Activated T-cell treated with anti-CD3 and anti-CD28 coated beads, Interleukin-2, amount 50 U/mL, for 1 hour (primary cell): ENCODE measurements around the gene MLN.
A peak's percentile ranks its signal among the peaks of the same experiment; 100 is the strongest.

ENCODE experiments used
- DNase-seq: peaks from one replicate; pipeline ENCODE4 v3.0.0-alpha.2; 2020

Gene MLN

DNA sequence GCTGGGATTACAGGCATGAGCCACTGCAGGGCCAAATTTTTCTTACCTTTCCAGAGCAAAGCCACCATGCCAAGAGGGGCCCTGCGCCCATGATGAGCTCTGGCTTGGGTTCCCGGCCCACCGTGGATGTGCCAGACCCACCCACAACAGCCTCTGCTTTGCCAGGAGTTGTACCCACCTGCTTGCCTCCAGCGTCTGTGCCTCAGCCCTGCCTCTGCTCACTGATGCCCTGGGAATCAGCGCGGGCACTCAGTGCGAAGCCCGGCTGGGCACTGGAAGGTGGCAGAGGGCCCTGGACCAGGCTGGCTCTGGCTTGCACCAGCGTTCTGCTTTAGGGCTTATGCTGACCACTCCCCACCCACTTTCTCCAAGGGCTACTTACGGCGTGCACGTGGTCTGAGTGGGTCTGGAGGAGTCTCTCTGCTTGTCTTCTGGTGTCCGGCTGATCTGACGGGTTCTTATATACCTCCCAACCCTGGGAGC, at the start of gene MLN:
MLN (minus strand) TSS at position 433 of the 483 bp plus-strand sequence. CDS start 2,840 bp downstream, outside the sequence.
- no peak for DNase-seq

GRCh38 chr6:33853026-33853425, 49.2 kb upstream of the MLN start:
- no peak for DNase-seq

DNA sequence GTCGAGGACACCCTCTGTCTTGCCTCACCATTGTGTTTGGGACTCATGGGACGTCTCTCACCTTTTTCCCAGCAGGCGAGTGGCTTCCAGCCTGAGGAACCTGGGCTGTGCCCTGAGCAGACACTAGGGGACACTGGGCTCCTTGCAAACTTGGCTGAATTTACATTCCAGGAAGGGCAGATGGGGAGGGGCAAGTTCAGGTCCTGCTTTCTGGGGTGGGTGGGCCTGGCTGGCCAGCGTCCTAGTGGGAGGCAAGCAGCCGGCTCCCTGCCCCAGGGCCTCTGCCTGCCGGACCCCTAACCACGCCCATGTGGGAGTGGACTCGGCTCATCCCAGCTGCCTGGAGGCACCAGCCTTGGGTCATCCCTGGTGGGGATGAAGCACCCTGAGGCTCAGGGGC, 48.2 kb upstream of the MLN start:
- peak; percentile 32 for DNase-seq

GRCh38 chr6:33850869-33851541, 47.2 kb upstream of the MLN start:
- DNase-seq = no peak

DNA sequence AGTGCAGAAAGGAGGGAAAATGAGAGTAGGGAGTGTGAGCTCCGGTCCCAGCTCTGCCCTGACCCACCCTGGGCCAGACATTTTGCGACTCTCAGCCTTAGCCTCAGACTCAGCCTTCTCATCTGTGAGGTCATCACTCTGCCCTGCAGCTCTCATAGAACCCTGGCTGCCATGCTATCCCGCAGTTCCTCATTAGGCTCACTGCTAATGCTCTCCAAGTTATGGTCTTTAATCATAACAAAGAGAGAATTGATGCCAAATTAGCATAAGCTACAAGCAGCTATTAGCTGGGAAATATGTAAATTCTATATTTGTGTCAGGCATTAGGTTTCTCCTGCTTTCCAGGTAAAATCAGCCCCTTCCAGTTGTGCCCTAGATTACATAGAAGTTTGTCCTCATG, 46.5 kb upstream of the MLN start:
- no peak for DNase-seq

DNA sequence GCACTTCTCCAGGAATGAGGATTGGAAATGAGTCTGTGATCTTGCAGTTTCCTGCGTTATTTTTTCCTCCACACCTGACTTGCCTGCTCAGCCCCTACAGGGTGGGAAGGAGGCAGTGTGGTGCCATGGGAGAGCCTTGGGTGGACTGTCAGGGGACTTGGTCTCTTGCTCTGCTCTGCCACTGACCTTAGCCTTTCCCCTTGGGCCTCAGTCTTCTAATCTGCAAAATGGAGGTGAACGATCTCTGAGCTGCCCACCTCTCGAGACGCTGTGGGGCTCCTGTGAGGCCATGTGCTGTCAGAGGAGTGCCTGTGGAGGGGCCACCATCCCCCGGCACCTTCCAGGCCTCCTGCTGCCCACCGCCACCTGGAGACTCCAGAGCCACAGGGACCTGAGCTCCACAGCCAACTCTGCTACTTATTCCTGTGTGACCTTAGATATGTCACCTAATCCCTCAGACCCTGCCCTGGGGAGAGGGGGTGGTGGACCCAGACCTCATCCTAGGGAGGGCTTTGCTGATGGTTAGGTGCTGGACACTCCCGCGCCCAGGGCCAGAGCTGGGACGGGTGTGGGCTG, 45.8 kb upstream of the MLN start:
- DNase-seq = no peak

GRCh38 chr6:33848484-33848883, 44.7 kb upstream of the MLN start:
- DNase-seq = no peak

DNA sequence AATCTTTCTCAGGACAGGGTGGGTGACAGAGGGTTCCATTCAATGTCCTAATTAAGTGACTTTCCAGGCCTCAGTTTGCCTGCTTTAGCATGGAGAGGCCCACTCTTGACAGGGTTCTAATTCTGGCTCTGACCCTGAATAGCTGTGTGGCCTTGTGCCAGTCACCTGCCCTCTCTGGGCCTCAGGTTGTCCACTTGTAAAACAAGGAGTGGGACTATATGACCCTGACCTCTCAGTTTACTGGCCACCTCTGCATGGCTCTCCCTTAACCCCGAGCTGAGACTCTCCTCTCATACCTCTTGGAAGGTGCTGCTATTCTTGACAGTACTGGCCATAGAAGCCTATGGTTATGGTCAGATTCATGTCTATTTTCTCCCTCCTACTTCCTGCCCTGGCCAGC, 44.1 kb upstream of the MLN start:
- no peak for DNase-seq

DNA sequence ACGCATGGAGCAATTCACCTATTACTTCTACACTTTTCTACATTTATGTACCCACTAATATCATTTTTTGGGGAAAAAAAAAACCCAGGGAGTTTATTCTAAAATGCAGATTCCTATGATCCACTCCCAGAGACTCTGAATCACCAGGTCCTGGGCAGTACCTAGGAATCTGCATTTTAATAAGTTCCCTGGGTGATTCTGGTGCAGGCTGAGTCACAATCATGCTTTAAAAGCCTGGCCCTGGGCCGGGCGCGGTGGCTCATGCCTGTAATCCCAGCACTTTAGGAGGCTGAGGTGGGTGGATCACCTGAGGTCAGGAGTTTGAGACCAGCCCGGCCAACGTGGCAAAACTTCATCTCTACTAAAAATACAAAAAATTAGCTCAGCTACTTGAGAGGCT, 43.3 kb upstream of the MLN start:
- no peak for DNase-seq

DNA sequence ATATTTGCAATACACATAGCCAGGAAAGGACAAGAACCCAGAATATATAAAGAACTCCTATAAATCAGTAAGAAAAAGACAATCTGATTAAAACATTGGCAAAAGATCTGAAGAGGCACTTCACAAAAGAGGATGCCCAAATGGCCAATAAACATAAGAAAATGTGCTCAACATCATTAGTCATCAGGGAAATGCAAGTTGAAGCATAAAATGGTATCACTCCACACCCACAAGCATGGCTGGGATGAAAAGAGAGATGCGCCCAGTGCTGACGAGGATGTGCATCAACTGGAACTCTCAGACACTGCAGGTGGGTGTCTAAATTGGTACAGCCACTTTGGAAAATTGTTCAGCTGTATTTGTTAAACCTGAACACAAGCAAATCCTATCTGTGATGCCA, 42.4 kb upstream of the MLN start:
- no peak for DNase-seq

GRCh38 chr6:33845031-33845745, 41.4 kb upstream of the MLN start:
- no peak for DNase-seq

DNA sequence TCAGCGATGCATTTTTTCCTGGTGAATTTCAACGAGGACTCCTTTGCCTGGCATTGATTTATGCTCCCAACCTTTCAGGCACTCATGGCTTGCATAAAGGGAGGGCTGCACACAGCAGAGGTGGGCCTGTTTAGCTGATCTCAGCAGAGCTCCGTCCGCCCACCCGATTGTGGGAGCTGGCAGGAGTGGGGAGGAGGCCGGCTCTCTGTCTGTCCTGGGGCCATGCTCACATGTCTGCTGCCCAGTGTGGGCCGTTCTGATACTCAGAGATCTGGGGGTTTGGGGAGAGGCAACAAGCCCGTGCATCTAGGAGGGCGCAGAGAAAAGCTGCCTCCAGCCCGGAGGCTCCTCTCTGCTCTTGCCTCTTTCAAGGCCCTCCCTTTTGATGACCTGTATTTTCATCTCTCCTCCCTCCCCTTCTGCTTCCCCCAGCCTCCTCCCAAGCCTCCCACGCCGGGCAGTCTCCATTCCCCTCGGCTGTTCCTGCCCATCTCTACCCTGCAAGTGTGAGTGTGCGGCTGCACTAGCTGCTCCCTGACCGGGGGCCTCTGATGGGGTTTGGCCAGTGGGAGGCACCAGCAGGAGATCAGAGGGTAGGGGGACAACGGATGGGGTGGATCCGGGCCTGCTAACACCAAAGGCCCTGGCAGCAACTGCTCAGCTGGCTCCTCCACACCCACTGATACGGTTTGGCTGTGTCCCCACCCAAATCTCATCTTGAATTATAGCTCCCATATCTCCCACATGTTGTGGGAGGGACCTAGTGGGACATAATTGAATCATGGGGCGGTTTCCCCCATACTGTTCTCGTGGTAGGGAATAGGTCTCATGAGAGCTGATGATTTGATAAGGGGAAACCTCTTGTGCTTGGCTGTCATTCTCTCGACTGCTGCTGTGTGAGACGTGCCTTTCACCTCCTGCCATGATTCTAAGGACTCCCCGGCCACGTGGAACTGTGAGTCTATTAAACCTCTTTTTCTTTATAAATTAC, 39.6 kb upstream of the MLN start:
- DNase-seq = no peak

- DNase-seq = no peak
Measured at GRCh38 chr6:33841868-33842267, 38.1 kb upstream of the MLN start.

- DNase-seq = no peak
Measured at GRCh38 chr6:33841070-33841469, 37.3 kb upstream of the MLN start.

DNA sequence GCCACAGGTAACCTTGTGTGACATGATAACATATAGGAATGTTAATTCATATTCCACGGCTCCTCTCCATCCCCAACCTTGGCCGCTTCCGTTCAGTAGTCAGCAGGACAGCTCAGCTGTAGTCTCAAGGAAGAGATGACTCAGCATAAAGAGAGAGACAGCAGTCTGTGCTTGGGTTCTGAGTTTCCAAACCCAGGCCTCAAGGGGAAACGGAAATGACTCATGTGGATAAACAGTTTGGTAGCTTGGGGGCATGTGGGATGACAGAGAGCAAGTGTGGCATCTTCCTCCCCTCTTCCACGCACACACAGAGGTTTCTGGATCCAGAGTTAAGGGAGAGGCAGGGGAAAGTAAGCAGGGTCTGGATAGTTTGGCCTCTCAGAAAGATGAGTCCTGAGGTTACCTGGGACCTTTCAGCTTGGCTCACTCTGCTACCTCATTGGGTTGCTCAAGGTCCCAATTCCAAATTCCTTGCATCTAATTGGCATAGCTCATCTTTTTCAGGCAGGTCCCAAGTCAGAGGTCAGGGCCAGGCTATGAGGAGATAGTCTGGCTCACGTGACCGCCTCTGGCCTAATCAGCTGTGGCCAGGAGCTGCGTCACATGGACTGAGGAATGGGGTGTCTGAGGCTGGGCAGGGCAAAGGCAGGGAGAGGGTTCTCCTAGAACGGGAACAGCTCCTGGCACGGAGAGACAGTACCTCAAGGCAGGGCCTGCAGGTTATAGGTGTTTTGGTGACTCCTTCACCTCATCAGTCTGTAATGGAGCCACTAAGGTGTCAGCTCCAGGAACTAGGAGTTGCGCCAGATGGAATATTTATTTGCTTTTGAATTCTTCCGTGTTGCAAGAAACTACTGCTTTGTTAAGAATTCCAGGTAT, 36.5 kb upstream of the MLN start:
- no peak for DNase-seq

GRCh38 chr6:33839399-33840047, 35.7 kb upstream of the MLN start:
- DNase-seq = no peak

- no peak for DNase-seq
Measured at GRCh38 chr6:33838983-33839382, 35.2 kb upstream of the MLN start.

DNA sequence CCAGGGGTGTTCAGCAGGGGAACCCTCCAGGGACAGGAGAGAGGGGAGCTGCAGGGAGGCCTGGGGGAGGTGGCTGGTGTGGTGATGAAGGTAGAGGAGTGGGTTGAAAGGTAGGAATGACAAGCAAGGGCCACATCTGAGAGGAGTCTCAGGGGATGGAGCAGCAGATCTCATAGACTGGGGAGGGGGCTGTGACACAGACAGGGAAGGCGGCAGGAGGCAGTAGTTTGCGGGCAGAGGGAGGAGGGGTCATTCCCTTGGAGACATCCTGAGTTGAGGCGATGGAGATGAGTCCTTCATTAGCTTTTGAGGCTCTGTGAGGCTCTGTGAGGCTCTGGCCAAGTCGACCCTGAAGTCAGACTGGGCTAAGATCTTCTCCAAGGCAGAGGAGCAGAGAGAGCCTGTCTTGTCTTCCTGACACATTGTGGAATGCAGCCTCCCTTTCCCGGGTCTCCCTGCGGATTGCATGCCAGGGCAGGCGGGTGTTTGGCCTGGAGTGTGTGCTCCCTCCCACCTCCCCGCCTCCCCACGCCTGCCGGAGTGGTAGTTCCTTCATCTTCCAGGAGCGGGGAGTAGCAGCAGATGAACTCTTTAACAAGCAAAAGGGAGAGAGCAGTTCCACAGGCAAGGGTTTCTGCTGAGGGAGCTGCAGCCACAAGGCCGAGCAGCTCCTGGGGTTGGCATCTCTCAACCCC, 34.3 kb upstream of the MLN start:
- DNase-seq = no peak

DNA sequence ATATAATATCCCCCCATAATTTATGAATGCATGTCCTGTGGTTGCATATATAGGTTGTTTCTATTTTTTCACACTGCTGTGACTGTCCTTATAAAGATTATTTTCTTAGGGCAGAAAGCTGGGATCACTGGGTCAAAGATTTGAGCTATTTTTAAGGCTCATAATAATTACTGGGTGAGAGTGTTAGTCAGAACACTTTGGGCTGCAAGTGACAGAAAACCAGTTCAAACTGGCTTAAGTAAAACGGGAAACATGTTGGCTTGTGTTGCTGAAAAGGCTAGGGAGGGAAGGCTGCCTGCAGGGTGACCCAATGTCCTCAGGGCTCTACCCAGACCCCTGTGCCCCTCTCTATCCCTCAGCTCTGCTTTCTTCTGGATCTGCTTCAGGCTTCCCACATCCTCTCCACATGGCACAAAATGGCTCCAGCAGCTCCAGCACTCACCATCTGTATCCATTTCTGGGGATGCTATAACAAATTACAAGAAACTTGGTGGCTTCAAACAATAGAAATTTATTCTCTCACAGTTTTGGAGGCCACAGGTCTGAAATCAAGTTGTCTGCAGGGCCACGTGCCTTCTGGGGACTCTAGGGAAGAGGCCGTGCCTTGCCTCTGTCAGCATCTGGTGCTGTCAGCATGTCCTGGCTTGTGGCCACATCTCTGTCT, 33.1 kb upstream of the MLN start:
- DNase-seq = no peak
